HEK293T (cell line): Measurements from ENCODE around the gene VWA5B2.

ENCODE experiments used
- ELF4 ChIP-seq: fragments of 450-650 bp; IDR thresholded peaks from 2 replicates; pipeline ENCODE4 v1.6.1; 2017; ENCODE audit warnings: antibody characterized with exemption
- FOXA1 ChIP-seq: fragments of 450-650 bp; IDR thresholded peaks from 2 replicates; pipeline ENCODE4 v1.6.1; 2016; ENCODE audit warnings: mild to moderate bottlenecking
- FOXM1 ChIP-seq: fragments of 450-650 bp; IDR thresholded peaks from 2 replicates; pipeline ENCODE4 v1.6.1; 2017; ENCODE audit warnings: mild to moderate bottlenecking, borderline replicate concordance
- HDGF ChIP-seq: fragments of 450-650 bp; IDR thresholded peaks from 2 replicates; pipeline ENCODE4 v1.6.1; 2017; ENCODE audit warnings: antibody characterized with exemption, borderline replicate concordance
- NFRKB ChIP-seq: fragments of 450-650 bp; IDR thresholded peaks from 2 replicates; pipeline ENCODE4 v1.6.1; 2016; ENCODE audit warnings: mild to moderate bottlenecking, moderate library complexity
- SP1 ChIP-seq: fragments of 450-650 bp; IDR thresholded peaks from 2 replicates; pipeline ENCODE4 v1.6.1; 2017

DNA sequence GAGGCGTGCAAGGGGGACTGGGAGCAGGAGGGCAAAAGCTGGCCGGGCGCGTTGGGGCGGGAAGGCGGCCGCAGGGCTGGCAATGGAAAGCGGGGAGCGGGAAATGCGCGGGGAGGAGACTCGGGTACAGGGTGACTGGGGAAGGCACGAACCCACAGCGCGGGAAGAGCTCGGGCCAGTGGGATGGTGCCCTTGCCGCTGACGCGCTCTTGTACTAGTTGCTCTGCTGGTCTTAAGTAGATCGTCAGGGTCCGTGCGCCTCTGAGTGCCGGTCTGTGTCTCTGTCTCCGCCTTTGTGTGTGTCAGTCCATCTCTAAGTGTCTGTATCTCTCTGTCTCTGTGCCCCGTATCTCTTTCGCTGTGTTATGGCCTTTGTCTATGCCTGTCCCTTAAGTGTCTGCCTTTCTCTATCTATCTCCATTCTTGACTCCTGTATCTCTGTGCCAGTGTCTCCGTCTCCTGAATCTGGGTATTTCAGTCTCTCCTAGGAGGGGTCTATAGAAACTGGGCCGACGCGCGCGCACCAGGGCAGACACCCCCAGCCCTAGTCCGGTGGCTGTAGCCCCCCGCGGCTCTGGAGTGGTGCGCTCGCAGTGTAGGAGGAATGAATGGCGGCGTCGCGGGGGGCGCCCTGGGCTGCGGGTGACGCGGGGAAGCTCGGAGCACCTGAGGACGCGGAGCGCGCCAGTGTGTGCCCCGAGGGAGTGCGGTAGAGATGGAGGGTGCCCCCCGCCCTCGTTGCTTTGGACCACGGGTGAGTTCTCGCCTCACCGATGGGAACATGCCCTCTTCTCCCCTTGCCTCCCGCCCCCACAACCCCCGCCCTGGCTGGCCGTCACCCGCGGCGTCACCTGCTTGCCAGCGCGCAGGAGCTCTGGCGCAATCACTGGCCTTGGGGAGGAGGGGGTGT is 32.7 kb downstream of the VWA5B2 start:
- TF ChIP-seq FOXM1 (no peak), NFRKB (no peak), HDGF (no peak), SP1 (no peak), ELF4 (no peak), FOXA1 (no peak)
